Tibial artery (tissue), 4 donors: ENCODE data around the gene TAS2R60.
"Not testable (repeated sequence)": the region's sequence is repeated elsewhere in the genome, so short reads cannot be mapped to it uniquely, and the experiment has no call there.

Experiments
- DNase-seq, 2 donors: peaks; one replicate each; pipeline ENCODE4 v3.0.0-alpha.2; 2019
- H3K27ac ChIP-seq, 2 donors: fragments of 200-600 bp; sonication (generic) in 1 of 2; 1 replicate in 1 of 2; 2 replicates in 1 of 2; pipeline ENCODE4 v1.5.1; 2018 to 2019; ENCODE audit warnings: mild to moderate bottlenecking in 1 of 2
- H3K27me3 ChIP-seq, 2 donors: fragments of 200-600 bp; sonication (generic) in 1 of 2; one replicate each; pipeline versions ENCODE4 v1.5.1 to v1.6.0; 2016 to 2019
- H3K36me3 ChIP-seq, 3 donors: fragments of 200-600 bp; sonication (generic) in 2 of 3; one replicate each; pipeline ENCODE4 v1.5.1; 2016 to 2019; ENCODE audit warnings: mild to moderate bottlenecking in 2 of 3
- H3K4me1 ChIP-seq, 4 donors: fragments of 200-600 bp; sonication (generic) in 2 of 4; 1 replicate in 3 of 4; 2 replicates in 1 of 4; pipeline ENCODE4 v1.5.1; 2016 to 2019
- H3K4me3 ChIP-seq, 2 donors: fragments of 200-600 bp; sonication (generic) in 1 of 2; 1 replicate in 1 of 2; 2 replicates in 1 of 2; pipeline ENCODE4 v1.5.1; 2018 to 2019; ENCODE audit warnings: mild to moderate bottlenecking in 2 of 2
- H3K9me3 ChIP-seq, 3 donors: fragments of 200-600 bp; sonication (generic) in 1 of 3; one replicate each; pipeline ENCODE4 v1.5.1; 2016 to 2019
- intact Hi-C: fragments of 100-400 bp; cut with DNase I; formaldehyde crosslinking; loops from one replicate; pipeline ENCODE4 v1.15.0; 2023; ENCODE audit warnings: low total_unique reads
- TF ChIP-seq, protein P1 (sequence below), 2 experiments: fragments of 200-600 bp in 1 of 2; fragments of 450-650 bp in 1 of 2; IDR thresholded peaks; one replicate each; pipeline ENCODE4 v1.5.1; 2017 to 2019; ENCODE audit warnings: antibody characterized with exemption in 2 of 2, mild to moderate bottlenecking in 1 of 2, moderate library complexity in 1 of 2

TAS2R60 gene

DNA sequence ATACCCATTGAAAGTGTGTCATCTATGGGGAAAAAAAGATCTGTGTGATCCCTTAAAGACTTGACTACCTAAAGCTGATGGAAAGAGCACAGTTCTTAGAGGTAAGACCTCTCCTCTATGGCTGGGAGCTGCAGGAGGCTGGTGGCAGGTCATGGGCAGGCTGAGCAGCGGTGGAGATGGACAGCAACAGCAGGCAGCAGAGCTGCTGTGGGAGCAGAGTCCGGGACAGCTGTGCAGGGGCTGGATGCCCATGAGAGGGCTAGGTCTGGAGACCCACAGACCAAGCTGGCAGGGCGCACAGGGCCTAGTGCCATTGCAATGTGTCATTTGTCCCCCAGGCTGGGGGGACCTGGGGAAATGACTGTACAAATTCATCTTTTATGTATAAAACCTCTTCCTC lies 21.2 kb upstream of the TAS2R60 start:
- TF ChIP-seq, protein P1, sequence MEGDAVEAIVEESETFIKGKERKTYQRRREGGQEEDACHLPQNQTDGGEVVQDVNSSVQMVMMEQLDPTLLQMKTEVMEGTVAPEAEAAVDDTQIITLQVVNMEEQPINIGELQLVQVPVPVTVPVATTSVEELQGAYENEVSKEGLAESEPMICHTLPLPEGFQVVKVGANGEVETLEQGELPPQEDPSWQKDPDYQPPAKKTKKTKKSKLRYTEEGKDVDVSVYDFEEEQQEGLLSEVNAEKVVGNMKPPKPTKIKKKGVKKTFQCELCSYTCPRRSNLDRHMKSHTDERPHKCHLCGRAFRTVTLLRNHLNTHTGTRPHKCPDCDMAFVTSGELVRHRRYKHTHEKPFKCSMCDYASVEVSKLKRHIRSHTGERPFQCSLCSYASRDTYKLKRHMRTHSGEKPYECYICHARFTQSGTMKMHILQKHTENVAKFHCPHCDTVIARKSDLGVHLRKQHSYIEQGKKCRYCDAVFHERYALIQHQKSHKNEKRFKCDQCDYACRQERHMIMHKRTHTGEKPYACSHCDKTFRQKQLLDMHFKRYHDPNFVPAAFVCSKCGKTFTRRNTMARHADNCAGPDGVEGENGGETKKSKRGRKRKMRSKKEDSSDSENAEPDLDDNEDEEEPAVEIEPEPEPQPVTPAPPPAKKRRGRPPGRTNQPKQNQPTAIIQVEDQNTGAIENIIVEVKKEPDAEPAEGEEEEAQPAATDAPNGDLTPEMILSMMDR (IDR thresholded peaks at IDR 0.05): no peak
- no peaks in the 10 kb centered on the region for H3K27me3 ChIP-seq
- H3K36me3 ChIP-seq: no peaks in the 10 kb centered on the region
- H3K9me3 ChIP-seq: no peaks in the 10 kb centered on the region
- intact Hi-C loops: loop anchor here (10.0 kb wide), 1 partner anchor 1077 kb away; no protein-coding TSS in a partner anchor
- H3K27ac ChIP-seq: no peak overlapping the region
- H3K4me3 ChIP-seq: no peak overlapping the region
- DNase-seq: no peak
- no peaks in the 10 kb centered on the region for H3K4me1 ChIP-seq

DNA sequence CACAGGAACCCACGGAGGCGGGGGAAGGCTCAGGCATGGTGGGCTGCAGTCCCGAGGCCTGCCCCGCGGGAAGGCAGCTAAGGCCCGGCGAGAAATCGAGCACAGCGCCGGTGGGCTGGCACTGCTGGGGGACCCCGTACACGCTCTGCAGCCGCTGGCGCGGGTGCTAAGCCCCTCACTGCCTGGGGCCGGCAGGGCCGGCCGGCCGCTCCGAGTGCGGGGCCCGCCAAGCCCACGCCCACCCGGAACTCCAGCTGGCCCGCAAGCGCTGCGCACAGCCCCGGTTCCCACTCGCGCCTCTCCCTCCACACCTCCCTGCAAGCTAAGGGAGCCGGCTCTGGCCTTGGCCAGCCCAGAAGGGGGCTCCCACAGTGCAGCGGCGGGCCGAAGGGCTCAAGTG lies 18.8 kb upstream of the TAS2R60 start:
- intact Hi-C loops: loop anchor here (10.0 kb wide), 1 partner anchor 1080 kb away; no protein-coding TSS in a partner anchor

DNA sequence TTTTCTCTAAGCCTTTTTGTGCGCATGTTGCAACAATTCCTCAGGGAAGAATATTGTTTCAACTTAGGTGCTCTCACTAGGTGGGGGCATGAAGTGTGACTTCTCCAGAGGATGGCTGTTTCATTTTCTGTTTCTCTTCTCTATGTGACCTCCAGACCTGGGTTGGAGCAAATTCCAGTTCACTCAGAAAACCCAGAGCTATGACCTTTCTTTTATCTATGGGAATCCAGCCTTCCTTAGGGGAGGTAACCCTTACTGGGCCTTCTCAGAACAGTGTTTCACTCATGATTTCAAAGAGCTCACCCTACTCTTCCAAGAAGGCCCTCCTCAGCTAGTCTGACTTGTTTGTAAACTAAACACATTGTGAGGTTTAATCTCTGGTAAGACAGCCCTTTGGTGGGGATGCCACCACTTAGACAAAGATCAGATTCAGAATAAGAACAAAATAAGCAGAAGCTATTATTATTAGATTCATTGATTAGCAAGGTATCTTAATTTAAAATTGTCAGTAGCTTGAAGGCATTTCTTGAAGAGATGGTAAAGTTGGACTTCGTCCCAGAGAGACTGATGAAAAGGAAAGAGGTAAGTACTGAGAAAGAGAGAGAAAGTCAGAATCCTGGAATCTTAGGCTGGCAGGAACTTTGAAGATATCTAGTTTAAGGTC lies 16.6 kb upstream of the TAS2R60 start:
- H3K4me3 ChIP-seq: no peak overlapping the region
- H3K9me3 ChIP-seq: no peaks in the 10 kb centered on the region
- H3K36me3 ChIP-seq: no peaks in the 10 kb centered on the region
- TF ChIP-seq, protein P1 (IDR thresholded peaks at IDR 0.05): no peak
- intact Hi-C loops: loop anchor here (10.0 kb wide), 1 partner anchor 1082 kb away; no protein-coding TSS in a partner anchor
- H3K27me3 ChIP-seq: no peaks in the 10 kb centered on the region
- DNase-seq: no peak
- H3K27ac ChIP-seq: no peak overlapping the region
- no peaks in the 10 kb centered on the region for H3K4me1 ChIP-seq

More for the DNA sequence above, 18.8 kb upstream of the TAS2R60 start:
- H3K27ac ChIP-seq, H3K4me3 ChIP-seq, H3K27me3 ChIP-seq, H3K36me3 ChIP-seq, H3K4me1 ChIP-seq, H3K9me3 ChIP-seq, DNase-seq: not testable (repeated sequence)

DNA sequence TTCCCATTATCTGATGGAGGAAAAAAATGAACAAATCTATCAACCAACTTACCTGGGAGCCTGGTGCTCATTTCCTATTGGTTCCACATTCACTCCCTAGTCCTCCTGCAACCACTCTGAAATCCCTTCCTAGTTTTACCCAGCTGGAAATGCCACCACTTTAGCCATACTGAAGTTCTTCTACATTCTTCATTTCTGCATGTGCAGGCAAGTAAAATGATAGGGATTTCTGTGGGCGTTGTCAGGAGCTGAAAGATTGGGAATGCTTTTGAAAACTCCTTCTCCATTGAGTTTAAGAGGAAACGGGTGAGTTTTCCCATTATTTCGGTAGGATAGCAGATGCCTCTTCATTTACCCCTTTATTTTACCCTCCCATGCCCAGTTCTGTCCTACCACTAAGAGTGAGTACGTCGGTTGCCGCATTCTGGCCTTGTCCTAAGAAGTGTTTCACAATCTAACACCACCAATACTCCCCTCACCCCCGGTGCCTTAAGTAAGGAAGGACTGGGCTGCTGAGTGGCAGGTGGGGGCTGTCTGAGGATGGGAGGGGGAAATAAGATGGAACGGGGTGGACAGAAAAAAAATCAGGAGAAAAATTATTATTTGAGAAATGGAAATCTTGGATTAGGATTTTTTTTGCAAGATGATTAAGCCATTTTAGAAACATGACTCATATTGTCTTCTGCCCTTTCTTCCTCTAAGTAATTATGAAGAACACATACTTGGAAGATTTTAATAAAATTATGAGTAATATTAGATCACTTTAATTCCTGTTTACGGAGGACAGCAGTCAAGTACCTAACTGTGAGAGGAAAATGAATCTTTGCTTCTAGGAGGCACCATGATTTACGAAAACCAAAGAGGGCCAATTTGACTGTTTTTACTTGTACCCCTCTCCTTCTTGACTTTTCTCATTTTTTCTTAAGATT lies 13.2 kb upstream of the TAS2R60 start:
- H3K4me3 ChIP-seq: no peak overlapping the region
- intact Hi-C loops: loop anchor here (10.0 kb wide), 1 partner anchor 1085 kb away; no protein-coding TSS in a partner anchor

DNA sequence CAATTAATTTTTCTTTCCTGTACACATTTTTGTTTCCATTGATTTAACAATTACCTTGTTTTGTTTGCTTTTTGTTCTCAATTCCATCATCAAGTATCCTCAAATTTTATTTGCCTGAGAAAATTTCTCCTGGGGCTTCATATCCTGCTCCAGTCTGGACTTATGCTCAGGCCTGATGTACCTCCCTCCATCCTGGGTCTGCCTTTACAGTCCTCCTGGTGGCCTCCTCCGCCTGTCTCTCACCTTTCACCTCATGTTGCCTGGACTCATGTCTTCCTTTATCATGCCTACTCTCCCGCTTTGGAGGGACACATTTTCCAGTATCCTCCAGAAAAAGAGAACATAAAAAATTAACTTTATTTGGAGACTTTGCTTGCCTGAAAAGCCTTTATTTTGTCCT lies 12.1 kb upstream of the TAS2R60 start:
- Histone ChIP-seq H3K9me3 (no peaks in the 10 kb centered on the region), H3K4me3 (no peak overlapping the region), H3K36me3 (no peaks in the 10 kb centered on the region), H3K27ac (no peak overlapping the region), H3K27me3 (no peaks in the 10 kb centered on the region), H3K4me1 (no peaks in the 10 kb centered on the region)
- DNase-seq: no peak
- TF ChIP-seq, protein P1 (IDR thresholded peaks at IDR 0.05): no peak
- intact Hi-C loops: no loop called here

More for the DNA sequence above, 13.2 kb upstream of the TAS2R60 start:
- no peaks in the 10 kb centered on the region for H3K9me3 ChIP-seq
- no peak overlapping the region for H3K27ac ChIP-seq
- no peaks in the 10 kb centered on the region for H3K27me3 ChIP-seq
- TF ChIP-seq, protein P1 (IDR thresholded peaks at IDR 0.05): no peak
- no peaks in the 10 kb centered on the region for H3K36me3 ChIP-seq
- DNase-seq: no peak
- H3K4me1 ChIP-seq: no peaks in the 10 kb centered on the region

DNA sequence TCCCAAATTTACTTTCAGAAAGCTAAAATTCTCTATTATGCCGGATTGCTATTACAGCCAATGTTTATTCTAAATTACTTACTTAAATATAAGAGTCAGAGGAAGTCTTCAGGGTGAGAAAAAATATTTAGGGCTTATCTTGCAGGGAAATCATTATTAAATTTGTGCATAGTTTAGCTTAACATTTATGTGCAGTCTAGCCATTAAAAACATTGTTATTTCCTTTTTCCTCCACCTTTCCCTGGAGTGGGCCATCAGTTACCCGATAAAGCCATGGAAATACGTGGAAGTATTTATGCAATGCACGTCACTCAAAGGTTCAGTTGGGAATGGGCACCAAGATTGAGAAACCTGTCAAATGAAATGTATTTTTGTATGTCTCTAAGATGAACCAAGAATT lies 9.5 kb upstream of the TAS2R60 start:
- intact Hi-C loops: no loop called here
- no peak overlapping the region for H3K27ac ChIP-seq
- DNase-seq: no peak

More for the DNA sequence above, 9.5 kb upstream of the TAS2R60 start:
- Histone ChIP-seq H3K4me3 (no peak overlapping the region), H3K4me1 (no peaks in the 10 kb centered on the region), H3K27me3 (no peaks in the 10 kb centered on the region), H3K36me3 (no peaks in the 10 kb centered on the region), H3K9me3 (no peaks in the 10 kb centered on the region)
- TF ChIP-seq, protein P1 (IDR thresholded peaks at IDR 0.05): no peak
